GM23338 (cell line): Measurements from ENCODE around the gene CDK11A. TPM values are rescaled to one million over a fixed set of nuclear protein-coding genes. Genes with fewer than 3 reads are reported as not detected.

Source experiments
- ATAC-seq: fragments of 200-7000 bp; cut with Tn5 transposase; 3 replicates; pipeline ENCODE4 v1.9.1; 2020
- DNase-seq: peaks from one replicate; pipeline ENCODE4 v3.0.0-alpha.2; 2015; ENCODE audit warnings: low spot score
- H2AFZ ChIP-seq: fragments of 200-600 bp; sonication (generic); 2 replicates; pipeline ENCODE4 v1.8.0; 2016; ENCODE audit warnings: antibody characterized with exemption, mild to moderate bottlenecking, moderate library complexity
- H3F3A ChIP-seq: fragments of 200-600 bp; sonication (generic); replicated peaks from 2 replicates; pipeline ENCODE4 v1.8.0; 2017; ENCODE audit warnings: antibody characterized with exemption, mixed run types, low read depth
- H3K27ac ChIP-seq: fragments of 200-600 bp; sonication (generic); 2 replicates; pipeline ENCODE4 v1.6.1; 2016; ENCODE audit warnings: low read depth
- H3K27me3 ChIP-seq: fragments of 200-600 bp; sonication (generic); 2 replicates; pipeline ENCODE4 v1.8.0; 2016; ENCODE audit warnings: mild to moderate bottlenecking, mixed run types, moderate library complexity; ENCODE audit not compliant: insufficient read depth
- H3K36me3 ChIP-seq: fragments of 200-600 bp; sonication (generic); 2 replicates; pipeline ENCODE4 v1.8.0; 2016; ENCODE audit warnings: mild to moderate bottlenecking; ENCODE audit not compliant: insufficient read depth
- H3K4me1 ChIP-seq: fragments of 200-600 bp; sonication (generic); 2 replicates; pipeline ENCODE4 v1.8.0; 2016; ENCODE audit warnings: mild to moderate bottlenecking, moderate library complexity; ENCODE audit not compliant: insufficient read depth
- H3K4me2 ChIP-seq: fragments of 200-600 bp; sonication (generic); 2 replicates; pipeline ENCODE4 v1.7.1; 2017; ENCODE audit warnings: mixed run types
- H3K4me3 ChIP-seq: fragments of 200-600 bp; sonication (generic); 2 replicates; pipeline ENCODE4 v1.6.1; 2016; ENCODE audit warnings: mixed run types
- H3K79me2 ChIP-seq: fragments of 200-600 bp; sonication (generic); replicated peaks from 2 replicates; pipeline ENCODE4 v1.8.0; 2017; ENCODE audit warnings: mild to moderate bottlenecking; ENCODE audit not compliant: insufficient read depth
- H3K9me2 ChIP-seq: fragments of 200-600 bp; sonication (generic); 2 replicates; pipeline ENCODE4 v1.8.0; 2017; ENCODE audit not compliant: insufficient read depth
- H4K20me1 ChIP-seq: fragments of 200-600 bp; sonication (generic); replicated peaks from 2 replicates; pipeline ENCODE4 v1.8.0; 2017; ENCODE audit warnings: mild to moderate bottlenecking; ENCODE audit not compliant: insufficient read depth
- H3K27ac Mint-ChIP-seq: 2 replicates; pipeline ENCODE4 v1.8.0; 2020; ENCODE audit warnings: inconsistent platforms, mild to moderate bottlenecking, moderate library complexity, mixed read lengths
- H3K27me3 Mint-ChIP-seq: 3 replicates; pipeline ENCODE4 v1.8.0; 2022; ENCODE audit warnings: low read depth, mild to moderate bottlenecking, moderate library complexity, mixed read lengths, inconsistent platforms; ENCODE audit not compliant: insufficient read depth, poor library complexity
- H3K36me3 Mint-ChIP-seq: 3 replicates; pipeline ENCODE4 v1.8.0; 2021; ENCODE audit warnings: low read depth, mild to moderate bottlenecking, inconsistent platforms, moderate library complexity, mixed read lengths
- H3K4me1 Mint-ChIP-seq: 3 replicates; pipeline ENCODE4 v1.8.0; 2020; ENCODE audit warnings: mild to moderate bottlenecking, inconsistent platforms, mixed read lengths
- H3K4me3 Mint-ChIP-seq: 3 replicates; pipeline ENCODE4 v1.8.0; 2021; ENCODE audit warnings: moderate library complexity, mild to moderate bottlenecking, inconsistent platforms, mixed read lengths
- H3K9me3 Mint-ChIP-seq: 3 replicates; pipeline ENCODE4 v1.8.0; 2020; ENCODE audit warnings: moderate library complexity, mild to moderate bottlenecking, inconsistent platforms, mixed read lengths
- CREB1 ChIP-seq: fragments of 250-450 bp; sonication (Bioruptor Pico); IDR thresholded peaks from 2 replicates; pipeline ENCODE4 v1.5.0; 2020; ENCODE audit warnings: low read depth, mild to moderate bottlenecking, moderate library complexity
- EZH2 ChIP-seq: fragments of 200-600 bp; sonication (generic); IDR thresholded peaks from one replicate; pipeline ENCODE4 v1.8.0; 2017; ENCODE audit warnings: antibody characterized with exemption, mild to moderate bottlenecking, low read depth; ENCODE audit not compliant: unreplicated experiment
- EZH2phosphoT487 ChIP-seq: fragments of 200-600 bp; sonication (generic); IDR thresholded peaks from one replicate; pipeline ENCODE4 v1.8.1; 2018; ENCODE audit warnings: antibody characterized with exemption; ENCODE audit not compliant: unreplicated experiment
- JUNB ChIP-seq: IDR thresholded peaks from one replicate; pipeline ENCODE4 v1.6.1; 2016; ENCODE audit warnings: antibody characterized with exemption; ENCODE audit not compliant: unreplicated experiment
- NANOG ChIP-seq: IDR thresholded peaks from 2 replicates; pipeline ENCODE4 v1.6.1; 2016; ENCODE audit warnings: antibody characterized with exemption, borderline replicate concordance
- POLR2AphosphoS5 ChIP-seq: IDR thresholded peaks from 2 replicates; pipeline ENCODE4 v1.6.1; 2016; ENCODE audit warnings: antibody characterized with exemption, low read depth
- STAT1 ChIP-seq: IDR thresholded peaks from one replicate; pipeline ENCODE4 v1.6.1; 2016; ENCODE audit warnings: antibody characterized with exemption; ENCODE audit not compliant: unreplicated experiment
- ZNF114 ChIP-seq: fragments of 250-450 bp; sonication (Bioruptor Pico); IDR thresholded peaks from 2 replicates; pipeline ENCODE4 v1.5.0; 2020; ENCODE audit warnings: mild to moderate bottlenecking, moderate library complexity
- ZNF331 ChIP-seq: fragments of 250-450 bp; sonication (Bioruptor Pico); IDR thresholded peaks from 2 replicates; pipeline ENCODE4 v1.5.0; 2020; ENCODE audit warnings: low read depth, mild to moderate bottlenecking, moderate library complexity
- polyA plus RNA-seq: library from polyadenylated mRNA; unstranded; fragments of >200 nt; fragmentation: Nextera tagmentation; extraction: Ambion mirVana; gene quantifications from 2 replicates; pipeline ENCODE4 v1.2.1, GENCODE V29; 2016
- total RNA-seq: library from RNA; depleted of rRNA; stranded (reverse); fragments of >200 nt; shearing (Covaris generic); gene quantifications from 2 replicates; pipeline ENCODE4 v1.2.3, GENCODE V29; 2014
- TF ChIP-seq, protein P1 (sequence below): IDR thresholded peaks from one replicate; pipeline ENCODE4 v1.6.1; 2018; ENCODE audit warnings: antibody characterized with exemption; ENCODE audit not compliant: unreplicated experiment
- TF ChIP-seq, protein P2 (sequence below): IDR thresholded peaks from 2 replicates; pipeline ENCODE4 v1.6.1; 2016; ENCODE audit warnings: antibody characterized with exemption
- TF ChIP-seq, protein P3 (sequence below), 2 experiments: fragments of 200-600 bp in 1 of 2; sonication (generic) in 1 of 2; conservative IDR thresholded peaks; 2 replicates each; pipeline versions ENCODE4 v1.5.1 to v1.6.1; 2016 to 2017; ENCODE audit warnings: antibody characterized with exemption in 2 of 2, low read depth in 2 of 2, mild to moderate bottlenecking in 2 of 2, moderate library complexity in 1 of 2
- TF ChIP-seq, protein P4 (sequence below): fragments of 250-450 bp; sonication (Bioruptor Pico); IDR thresholded peaks from 2 replicates; pipeline ENCODE4 v1.5.0; 2020; ENCODE audit warnings: mild to moderate bottlenecking, moderate library complexity

Gene CDK11A
- total and polyA plus RNA-seq, 2 experiments from 2014 or later: 22.8 to 72.6 TPM

DNA sequence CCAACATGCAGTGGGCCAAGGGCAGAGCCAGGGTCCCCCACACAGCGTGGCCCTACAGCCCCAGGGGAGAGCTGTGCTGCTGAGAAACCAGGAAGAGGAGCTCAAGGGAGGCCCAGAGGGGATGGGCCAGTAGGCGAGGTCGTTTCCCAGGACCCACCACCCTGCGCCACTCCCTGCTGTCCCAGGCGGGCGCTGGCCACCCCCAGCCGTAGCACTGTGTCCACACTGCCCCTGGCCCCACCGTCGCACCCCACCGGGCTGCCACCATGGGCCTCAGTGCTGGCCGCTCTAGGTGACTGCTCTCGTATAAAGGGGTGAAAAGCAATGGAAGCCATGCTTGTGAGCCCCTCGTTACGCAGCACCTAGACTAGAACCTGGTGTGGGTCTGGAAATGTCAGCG, 31.7 kb upstream of the CDK11A start:
- Histone ChIP-seq H3K27ac (no peak overlapping the region), H3K79me2 (peaks cover 17% of the 10 kb centered on the region), H3K4me1 (no peaks in the 10 kb centered on the region), H3K4me2 (no peak overlapping the region), H3K9me2 (no peaks in the 10 kb centered on the region), H4K20me1 (peaks cover 7% of the 10 kb centered on the region; the same call in 1 of the 2 replicates), H3F3A (peaks cover 15% of the 10 kb centered on the region; the same call in 1 of the 2 replicates), H3K36me3 (peaks cover 8% of the 10 kb centered on the region; the same call in 1 of the 2 replicates), H2AFZ (no peak overlapping the region), H3K27me3 (no peaks in the 10 kb centered on the region), H3K4me3 (no peak overlapping the region)
- TF ChIP-seq, protein P1, sequence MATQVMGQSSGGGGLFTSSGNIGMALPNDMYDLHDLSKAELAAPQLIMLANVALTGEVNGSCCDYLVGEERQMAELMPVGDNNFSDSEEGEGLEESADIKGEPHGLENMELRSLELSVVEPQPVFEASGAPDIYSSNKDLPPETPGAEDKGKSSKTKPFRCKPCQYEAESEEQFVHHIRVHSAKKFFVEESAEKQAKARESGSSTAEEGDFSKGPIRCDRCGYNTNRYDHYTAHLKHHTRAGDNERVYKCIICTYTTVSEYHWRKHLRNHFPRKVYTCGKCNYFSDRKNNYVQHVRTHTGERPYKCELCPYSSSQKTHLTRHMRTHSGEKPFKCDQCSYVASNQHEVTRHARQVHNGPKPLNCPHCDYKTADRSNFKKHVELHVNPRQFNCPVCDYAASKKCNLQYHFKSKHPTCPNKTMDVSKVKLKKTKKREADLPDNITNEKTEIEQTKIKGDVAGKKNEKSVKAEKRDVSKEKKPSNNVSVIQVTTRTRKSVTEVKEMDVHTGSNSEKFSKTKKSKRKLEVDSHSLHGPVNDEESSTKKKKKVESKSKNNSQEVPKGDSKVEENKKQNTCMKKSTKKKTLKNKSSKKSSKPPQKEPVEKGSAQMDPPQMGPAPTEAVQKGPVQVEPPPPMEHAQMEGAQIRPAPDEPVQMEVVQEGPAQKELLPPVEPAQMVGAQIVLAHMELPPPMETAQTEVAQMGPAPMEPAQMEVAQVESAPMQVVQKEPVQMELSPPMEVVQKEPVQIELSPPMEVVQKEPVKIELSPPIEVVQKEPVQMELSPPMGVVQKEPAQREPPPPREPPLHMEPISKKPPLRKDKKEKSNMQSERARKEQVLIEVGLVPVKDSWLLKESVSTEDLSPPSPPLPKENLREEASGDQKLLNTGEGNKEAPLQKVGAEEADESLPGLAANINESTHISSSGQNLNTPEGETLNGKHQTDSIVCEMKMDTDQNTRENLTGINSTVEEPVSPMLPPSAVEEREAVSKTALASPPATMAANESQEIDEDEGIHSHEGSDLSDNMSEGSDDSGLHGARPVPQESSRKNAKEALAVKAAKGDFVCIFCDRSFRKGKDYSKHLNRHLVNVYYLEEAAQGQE: no peak
- TF ChIP-seq ZNF331 (CRISPR knock-in tag): no peak
- TF ChIP-seq, protein P2, sequence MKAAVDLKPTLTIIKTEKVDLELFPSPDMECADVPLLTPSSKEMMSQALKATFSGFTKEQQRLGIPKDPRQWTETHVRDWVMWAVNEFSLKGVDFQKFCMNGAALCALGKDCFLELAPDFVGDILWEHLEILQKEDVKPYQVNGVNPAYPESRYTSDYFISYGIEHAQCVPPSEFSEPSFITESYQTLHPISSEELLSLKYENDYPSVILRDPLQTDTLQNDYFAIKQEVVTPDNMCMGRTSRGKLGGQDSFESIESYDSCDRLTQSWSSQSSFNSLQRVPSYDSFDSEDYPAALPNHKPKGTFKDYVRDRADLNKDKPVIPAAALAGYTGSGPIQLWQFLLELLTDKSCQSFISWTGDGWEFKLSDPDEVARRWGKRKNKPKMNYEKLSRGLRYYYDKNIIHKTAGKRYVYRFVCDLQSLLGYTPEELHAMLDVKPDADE: no peak
- TF ChIP-seq NANOG: no peak
- no peak for TF ChIP-seq JUNB
- TF ChIP-seq, protein P3, sequence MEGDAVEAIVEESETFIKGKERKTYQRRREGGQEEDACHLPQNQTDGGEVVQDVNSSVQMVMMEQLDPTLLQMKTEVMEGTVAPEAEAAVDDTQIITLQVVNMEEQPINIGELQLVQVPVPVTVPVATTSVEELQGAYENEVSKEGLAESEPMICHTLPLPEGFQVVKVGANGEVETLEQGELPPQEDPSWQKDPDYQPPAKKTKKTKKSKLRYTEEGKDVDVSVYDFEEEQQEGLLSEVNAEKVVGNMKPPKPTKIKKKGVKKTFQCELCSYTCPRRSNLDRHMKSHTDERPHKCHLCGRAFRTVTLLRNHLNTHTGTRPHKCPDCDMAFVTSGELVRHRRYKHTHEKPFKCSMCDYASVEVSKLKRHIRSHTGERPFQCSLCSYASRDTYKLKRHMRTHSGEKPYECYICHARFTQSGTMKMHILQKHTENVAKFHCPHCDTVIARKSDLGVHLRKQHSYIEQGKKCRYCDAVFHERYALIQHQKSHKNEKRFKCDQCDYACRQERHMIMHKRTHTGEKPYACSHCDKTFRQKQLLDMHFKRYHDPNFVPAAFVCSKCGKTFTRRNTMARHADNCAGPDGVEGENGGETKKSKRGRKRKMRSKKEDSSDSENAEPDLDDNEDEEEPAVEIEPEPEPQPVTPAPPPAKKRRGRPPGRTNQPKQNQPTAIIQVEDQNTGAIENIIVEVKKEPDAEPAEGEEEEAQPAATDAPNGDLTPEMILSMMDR (conservative IDR thresholded peaks at IDR 0.05; ENCODE audit: low read depth in 2 of 2): no peak
- TF ChIP-seq, protein P4, sequence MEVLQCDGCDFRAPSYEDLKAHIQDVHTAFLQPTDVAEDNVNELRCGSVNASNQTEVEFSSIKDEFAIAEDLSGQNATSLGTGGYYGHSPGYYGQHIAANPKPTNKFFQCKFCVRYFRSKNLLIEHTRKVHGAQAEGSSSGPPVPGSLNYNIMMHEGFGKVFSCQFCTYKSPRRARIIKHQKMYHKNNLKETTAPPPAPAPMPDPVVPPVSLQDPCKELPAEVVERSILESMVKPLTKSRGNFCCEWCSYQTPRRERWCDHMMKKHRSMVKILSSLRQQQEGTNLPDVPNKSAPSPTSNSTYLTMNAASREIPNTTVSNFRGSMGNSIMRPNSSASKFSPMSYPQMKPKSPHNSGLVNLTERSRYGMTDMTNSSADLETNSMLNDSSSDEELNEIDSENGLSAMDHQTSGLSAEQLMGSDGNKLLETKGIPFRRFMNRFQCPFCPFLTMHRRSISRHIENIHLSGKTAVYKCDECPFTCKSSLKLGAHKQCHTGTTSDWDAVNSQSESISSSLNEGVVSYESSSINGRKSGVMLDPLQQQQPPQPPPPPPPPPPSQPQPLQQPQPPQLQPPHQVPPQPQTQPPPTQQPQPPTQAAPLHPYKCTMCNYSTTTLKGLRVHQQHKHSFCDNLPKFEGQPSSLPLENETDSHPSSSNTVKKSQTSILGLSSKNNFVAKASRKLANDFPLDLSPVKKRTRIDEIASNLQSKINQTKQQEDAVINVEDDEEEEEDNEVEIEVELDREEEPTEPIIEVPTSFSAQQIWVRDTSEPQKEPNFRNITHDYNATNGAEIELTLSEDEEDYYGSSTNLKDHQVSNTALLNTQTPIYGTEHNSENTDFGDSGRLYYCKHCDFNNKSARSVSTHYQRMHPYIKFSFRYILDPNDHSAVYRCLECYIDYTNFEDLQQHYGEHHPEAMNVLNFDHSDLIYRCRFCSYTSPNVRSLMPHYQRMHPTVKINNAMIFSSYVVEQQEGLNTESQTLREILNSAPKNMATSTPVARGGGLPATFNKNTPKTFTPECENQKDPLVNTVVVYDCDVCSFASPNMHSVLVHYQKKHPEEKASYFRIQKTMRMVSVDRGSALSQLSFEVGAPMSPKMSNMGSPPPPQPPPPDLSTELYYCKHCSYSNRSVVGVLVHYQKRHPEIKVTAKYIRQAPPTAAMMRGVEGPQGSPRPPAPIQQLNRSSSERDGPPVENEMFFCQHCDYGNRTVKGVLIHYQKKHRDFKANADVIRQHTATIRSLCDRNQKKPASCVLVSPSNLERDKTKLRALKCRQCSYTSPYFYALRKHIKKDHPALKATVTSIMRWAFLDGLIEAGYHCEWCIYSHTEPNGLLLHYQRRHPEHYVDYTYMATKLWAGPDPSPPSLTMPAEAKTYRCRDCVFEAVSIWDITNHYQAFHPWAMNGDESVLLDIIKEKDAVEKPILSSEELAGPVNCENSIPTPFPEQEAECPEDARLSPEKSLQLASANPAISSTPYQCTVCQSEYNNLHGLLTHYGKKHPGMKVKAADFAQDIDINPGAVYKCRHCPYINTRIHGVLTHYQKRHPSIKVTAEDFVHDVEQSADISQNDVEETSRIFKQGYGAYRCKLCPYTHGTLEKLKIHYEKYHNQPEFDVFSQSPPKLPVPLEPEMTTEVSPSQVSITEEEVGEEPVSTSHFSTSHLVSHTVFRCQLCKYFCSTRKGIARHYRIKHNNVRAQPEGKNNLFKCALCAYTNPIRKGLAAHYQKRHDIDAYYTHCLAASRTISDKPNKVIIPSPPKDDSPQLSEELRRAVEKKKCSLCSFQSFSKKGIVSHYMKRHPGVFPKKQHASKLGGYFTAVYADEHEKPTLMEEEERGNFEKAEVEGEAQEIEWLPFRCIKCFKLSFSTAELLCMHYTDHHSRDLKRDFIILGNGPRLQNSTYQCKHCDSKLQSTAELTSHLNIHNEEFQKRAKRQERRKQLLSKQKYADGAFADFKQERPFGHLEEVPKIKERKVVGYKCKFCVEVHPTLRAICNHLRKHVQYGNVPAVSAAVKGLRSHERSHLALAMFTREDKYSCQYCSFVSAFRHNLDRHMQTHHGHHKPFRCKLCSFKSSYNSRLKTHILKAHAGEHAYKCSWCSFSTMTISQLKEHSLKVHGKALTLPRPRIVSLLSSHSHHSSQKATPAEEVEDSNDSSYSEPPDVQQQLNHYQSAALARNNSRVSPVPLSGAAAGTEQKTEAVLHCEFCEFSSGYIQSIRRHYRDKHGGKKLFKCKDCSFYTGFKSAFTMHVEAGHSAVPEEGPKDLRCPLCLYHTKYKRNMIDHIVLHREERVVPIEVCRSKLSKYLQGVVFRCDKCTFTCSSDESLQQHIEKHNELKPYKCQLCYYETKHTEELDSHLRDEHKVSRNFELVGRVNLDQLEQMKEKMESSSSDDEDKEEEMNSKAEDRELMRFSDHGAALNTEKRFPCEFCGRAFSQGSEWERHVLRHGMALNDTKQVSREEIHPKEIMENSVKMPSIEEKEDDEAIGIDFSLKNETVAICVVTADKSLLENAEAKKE (CRISPR knock-in tag): no peak
- no peak for TF ChIP-seq EZH2
- no peak for TF ChIP-seq CREB1 (CRISPR knock-in tag)
- no peak for TF ChIP-seq EZH2phosphoT487
- TF ChIP-seq ZNF114 (CRISPR knock-in tag): no peak
- no peak for TF ChIP-seq POLR2AphosphoS5
- TF ChIP-seq STAT1: no peak
- Mint-ChIP-seq H3K27ac (no peak overlapping the region), H3K4me3 (no peak overlapping the region), H3K9me3 (no peaks in the 10 kb centered on the region), H3K4me1 (peaks cover 3% of the 10 kb centered on the region; the same call in 2 of the 3 replicates), H3K36me3 (peaks cover 62% of the 10 kb centered on the region), H3K27me3 (peaks cover 17% of the 10 kb centered on the region)
- no peak for DNase-seq
- ATAC-seq: no peak
